Parathyroid adenoma (tissue), 2 donors: ENCODE measurements around the gene TENM4.

Source experiments
- H2AFZ ChIP-seq: fragments of 300-600 bp; sonication (generic); one replicate; pipeline ENCODE4 v1.7.0; 2017; ENCODE audit warnings: antibody characterized with exemption, mild to moderate bottlenecking
- H3K27ac ChIP-seq: fragments of 300-600 bp; sonication (generic); one replicate; pipeline ENCODE4 v1.7.0; 2017
- H3K27me3 ChIP-seq: fragments of 300-600 bp; sonication (generic); one replicate; pipeline ENCODE4 v1.7.0; 2017; ENCODE audit warnings: low read length; ENCODE audit not compliant: control insufficient read depth, insufficient read depth
- H3K36me3 ChIP-seq: fragments of 300-600 bp; sonication (generic); one replicate; pipeline ENCODE4 v1.7.0; 2017; ENCODE audit warnings: low read length; ENCODE audit not compliant: control insufficient read depth, insufficient read depth
- H3K4me1 ChIP-seq: fragments of 300-600 bp; sonication (generic); one replicate; pipeline ENCODE4 v1.7.0; 2017; ENCODE audit warnings: control low read depth
- H3K4me2 ChIP-seq: fragments of 300-600 bp; sonication (generic); one replicate; pipeline ENCODE4 v1.7.0; 2017; ENCODE audit warnings: low read length
- H3K4me3 ChIP-seq: fragments of 300-600 bp; sonication (generic); one replicate; pipeline ENCODE4 v1.7.0; 2017; ENCODE audit warnings: low read depth, low read length
- H3K79me2 ChIP-seq: fragments of 300-600 bp; sonication (generic); one replicate; pipeline ENCODE4 v1.7.0; 2017; ENCODE audit warnings: control low read depth
- H3K9ac ChIP-seq: fragments of 300-600 bp; sonication (generic); one replicate; pipeline ENCODE4 v1.7.0; 2017; ENCODE audit warnings: mild to moderate bottlenecking
- H3K9me3 ChIP-seq: fragments of 300-600 bp; sonication (generic); one replicate; pipeline ENCODE4 v1.7.0; 2017; ENCODE audit warnings: low read length; ENCODE audit not compliant: control insufficient read depth
- CTCF ChIP-seq: fragments of 300-600 bp; sonication (generic); IDR thresholded peaks from one replicate; pipeline ENCODE4 v1.7.0; 2017; ENCODE audit warnings: antibody characterized with exemption, mild to moderate bottlenecking
- donor health status: primary hyperparathyroidism.

Gene TENM4

GRCh38 chr11:78689101-78689500, 751.7 kb downstream of the TENM4 start:
- no peak overlapping the region for H3K9ac ChIP-seq
- no peaks in the 10 kb centered on the region for H3K27me3 ChIP-seq
- no peak for TF ChIP-seq CTCF
- H3K4me3 ChIP-seq: no peak overlapping the region
- no peaks in the 10 kb centered on the region for H3K9me3 ChIP-seq
- no peaks in the 10 kb centered on the region for H3K4me1 ChIP-seq
- no peaks in the 10 kb centered on the region for H3K36me3 ChIP-seq
- no peak overlapping the region for H2AFZ ChIP-seq
- no peaks in the 10 kb centered on the region for H3K79me2 ChIP-seq
- H3K4me2 ChIP-seq: no peak overlapping the region
- no peak overlapping the region for H3K27ac ChIP-seq

- no peaks in the 10 kb centered on the region for H3K27me3 ChIP-seq
- no peaks in the 10 kb centered on the region for H3K4me1 ChIP-seq
- H3K36me3 ChIP-seq: no peaks in the 10 kb centered on the region
- no peak overlapping the region for H3K9ac ChIP-seq
- no peaks in the 10 kb centered on the region for H3K9me3 ChIP-seq
- no peak for TF ChIP-seq CTCF
- H3K4me2 ChIP-seq: no peak overlapping the region
- H3K4me3 ChIP-seq: no peak overlapping the region
- H2AFZ ChIP-seq: no peak overlapping the region
- no peak overlapping the region for H3K27ac ChIP-seq
- no peaks in the 10 kb centered on the region for H3K79me2 ChIP-seq
Observed at GRCh38 chr11:78688460-78688859, 752.4 kb downstream of the TENM4 start.

- no peak overlapping the region for H2AFZ ChIP-seq
- no peak for TF ChIP-seq CTCF
- H3K4me3 ChIP-seq: no peak overlapping the region
- no peaks in the 10 kb centered on the region for H3K36me3 ChIP-seq
- no peaks in the 10 kb centered on the region for H3K79me2 ChIP-seq
- H3K9me3 ChIP-seq: no peaks in the 10 kb centered on the region
- H3K4me2 ChIP-seq: no peak overlapping the region
- H3K9ac ChIP-seq: no peak overlapping the region
- no peak overlapping the region for H3K27ac ChIP-seq
- no peaks in the 10 kb centered on the region for H3K27me3 ChIP-seq
- no peaks in the 10 kb centered on the region for H3K4me1 ChIP-seq
Observed at GRCh38 chr11:78685156-78685555, 755.7 kb downstream of the TENM4 start.

GRCh38 chr11:78684377-78684776, 756.5 kb downstream of the TENM4 start:
- Histone ChIP-seq H3K27ac (no peak overlapping the region), H2AFZ (no peak overlapping the region), H3K9me3 (no peaks in the 10 kb centered on the region), H3K4me2 (no peak overlapping the region), H3K27me3 (no peaks in the 10 kb centered on the region), H3K9ac (no peak overlapping the region), H3K36me3 (no peaks in the 10 kb centered on the region), H3K4me1 (no peaks in the 10 kb centered on the region), H3K79me2 (no peaks in the 10 kb centered on the region), H3K4me3 (no peak overlapping the region)
- TF ChIP-seq CTCF: no peak

GRCh38 chr11:78683774-78684173, 757.1 kb downstream of the TENM4 start:
- Histone ChIP-seq H3K9me3 (no peaks in the 10 kb centered on the region), H3K36me3 (no peaks in the 10 kb centered on the region), H3K27me3 (no peaks in the 10 kb centered on the region), H3K27ac (no peak overlapping the region), H3K4me2 (no peak overlapping the region), H3K79me2 (no peaks in the 10 kb centered on the region), H3K4me1 (no peaks in the 10 kb centered on the region), H2AFZ (no peak overlapping the region), H3K9ac (no peak overlapping the region), H3K4me3 (no peak overlapping the region)
- TF ChIP-seq CTCF: no peak
